Liver (tissue), 2 donors: ENCODE results near the gene BPTF.

Source experiments
- YY1 ChIP-seq: IDR thresholded peaks from 2 replicates; pipeline ENCODE4 v1.6.1; 2016; ENCODE audit warnings: antibody characterized with exemption, mild to moderate bottlenecking
- TF ChIP-seq, protein P1 (sequence below): fragments of 150-350 bp; IDR thresholded peaks from 2 replicates; pipeline ENCODE4 v1.5.1; 2017; ENCODE audit warnings: improper control_type of control experiment, low read depth, low read length; ENCODE audit not compliant: missing input control
- donor health status: healthy.

- TF ChIP-seq YY1: no peak
- TF ChIP-seq, protein P1, sequence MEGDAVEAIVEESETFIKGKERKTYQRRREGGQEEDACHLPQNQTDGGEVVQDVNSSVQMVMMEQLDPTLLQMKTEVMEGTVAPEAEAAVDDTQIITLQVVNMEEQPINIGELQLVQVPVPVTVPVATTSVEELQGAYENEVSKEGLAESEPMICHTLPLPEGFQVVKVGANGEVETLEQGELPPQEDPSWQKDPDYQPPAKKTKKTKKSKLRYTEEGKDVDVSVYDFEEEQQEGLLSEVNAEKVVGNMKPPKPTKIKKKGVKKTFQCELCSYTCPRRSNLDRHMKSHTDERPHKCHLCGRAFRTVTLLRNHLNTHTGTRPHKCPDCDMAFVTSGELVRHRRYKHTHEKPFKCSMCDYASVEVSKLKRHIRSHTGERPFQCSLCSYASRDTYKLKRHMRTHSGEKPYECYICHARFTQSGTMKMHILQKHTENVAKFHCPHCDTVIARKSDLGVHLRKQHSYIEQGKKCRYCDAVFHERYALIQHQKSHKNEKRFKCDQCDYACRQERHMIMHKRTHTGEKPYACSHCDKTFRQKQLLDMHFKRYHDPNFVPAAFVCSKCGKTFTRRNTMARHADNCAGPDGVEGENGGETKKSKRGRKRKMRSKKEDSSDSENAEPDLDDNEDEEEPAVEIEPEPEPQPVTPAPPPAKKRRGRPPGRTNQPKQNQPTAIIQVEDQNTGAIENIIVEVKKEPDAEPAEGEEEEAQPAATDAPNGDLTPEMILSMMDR: no peak
These were observed 8.8 kb downstream of the BPTF start for GRCh38 chr17:67833946-67834631.
